H1 (cell line): ENCODE results near the gene HIPK3. TPM values are rescaled to one million over a fixed set of nuclear protein-coding genes. Genes with fewer than 3 reads are reported as not detected.

Experiments
- CTCF ChIA-PET: fragments of 300-600 bp; sonication (Branson Sonifier 250); formaldehyde crosslinking; loops from one replicate; lab custom pipeline; 2021; ENCODE audit not compliant: partially characterized antibody; lab: Charles Lee
- POLR2A ChIA-PET: fragments of 300-600 bp; sonication (Branson Sonifier 250); formaldehyde crosslinking; loops from one replicate; lab custom pipeline; 2021; ENCODE audit warnings: inconsistent platforms; ENCODE audit not compliant: partially characterized antibody; lab: Charles Lee
- DNase-seq, 2 experiments: peaks; one replicate each; pipeline versions ENCODE4 v3.0.0 to v3.0.0-alpha.2; 2010 to 2022; ENCODE audit warnings: low spot score in 2 of 2, low read depth in 1 of 2, mixed read lengths in 1 of 2
- FAIRE-seq: peaks from 2 replicates; lab custom pipeline; 2011; peaks lifted over from hg19 to GRCh38; lab: Jason Lieb, UNC
- H2AFZ ChIP-seq: 2 replicates; pipeline ENCODE4 v1.8.1; 2012; ENCODE audit warnings: low read length, inconsistent platforms
- H2AK5ac ChIP-seq: 2 replicates; pipeline ENCODE4 v1.6.1; 2013; ENCODE audit warnings: low read depth, low read length
- H2BK120ac ChIP-seq: replicated peaks from 2 replicates; pipeline ENCODE3; 2013; ENCODE audit warnings: low read depth, low read length, inconsistent platforms
- H2BK12ac ChIP-seq: 2 replicates; pipeline ENCODE4 v1.6.1; 2013; ENCODE audit warnings: low read depth, low read length
- H2BK15ac ChIP-seq: 2 replicates; pipeline ENCODE4 v1.6.1; 2013; ENCODE audit warnings: low read length
- H2BK20ac ChIP-seq: 2 replicates; pipeline ENCODE4 v1.6.1; 2013; ENCODE audit warnings: low read length
- H2BK5ac ChIP-seq: 2 replicates; pipeline ENCODE4 v1.6.1; 2013; ENCODE audit warnings: low read depth, low read length
- H3K14ac ChIP-seq: 2 replicates; pipeline ENCODE4 v1.6.1; 2013; ENCODE audit warnings: inconsistent platforms; ENCODE audit not compliant: insufficient read length
- H3K18ac ChIP-seq: 2 replicates; pipeline ENCODE4 v1.6.1; 2013; ENCODE audit warnings: low read length; ENCODE audit errors: extremely low read depth
- H3K23ac ChIP-seq: 2 replicates; pipeline ENCODE4 v1.6.1; 2013; ENCODE audit warnings: inconsistent platforms; ENCODE audit not compliant: insufficient read length
- H3K23me2 ChIP-seq: 2 replicates; pipeline ENCODE4 v1.6.1; 2013; ENCODE audit warnings: low read depth, low read length
- H3K27ac ChIP-seq: 2 replicates; pipeline ENCODE4 v1.6.1; 2011; ENCODE audit warnings: low read depth, low read length, inconsistent platforms
- H3K27me3 ChIP-seq, 4 experiments: replicated peaks in 1 of 4; 1 replicate in 1 of 4; 2 replicates in 3 of 4; pipeline versions ENCODE4 v1.6.1 to v1.8.1; 2011 to 2013; ENCODE audit warnings: low read length in 3 of 4, mild to moderate bottlenecking in 3 of 4, inconsistent platforms in 2 of 4, mixed read lengths in 2 of 4, moderate library complexity in 1 of 4; ENCODE audit not compliant: control insufficient read depth in 3 of 4, insufficient read depth in 3 of 4; ENCODE audit errors: extremely low read depth in 1 of 4
- H3K36me3 ChIP-seq, 4 experiments: 2 replicates each; pipeline versions ENCODE4 v1.6.1 to v1.8.1; 2011 to 2013; ENCODE audit warnings: mild to moderate bottlenecking in 4 of 4, low read length in 3 of 4, moderate library complexity in 2 of 4, control low read depth in 1 of 4, inconsistent platforms in 1 of 4; ENCODE audit not compliant: insufficient read depth in 4 of 4, control insufficient read depth in 2 of 4
- H3K4ac ChIP-seq: replicated peaks from 2 replicates; pipeline ENCODE3; 2013; ENCODE audit warnings: low read length, low read depth, mixed read lengths, inconsistent platforms; ENCODE audit not compliant: insufficient read length
- H3K4me1 ChIP-seq, 4 experiments: replicated peaks in 1 of 4; 1 replicate in 1 of 4; 2 replicates in 3 of 4; pipeline versions ENCODE4 v1.6.1 to v1.8.1; 2011 to 2013; ENCODE audit warnings: low read length in 3 of 4, inconsistent platforms in 2 of 4, mixed read lengths in 1 of 4; ENCODE audit not compliant: insufficient read depth in 4 of 4, control insufficient read depth in 3 of 4
- H3K4me2 ChIP-seq, 2 experiments: 2 replicates each; pipeline versions ENCODE4 v1.6.1 to v1.8.1; 2011 to 2013; ENCODE audit warnings: low read depth in 2 of 2, low read length in 2 of 2, control low read depth in 1 of 2, inconsistent platforms in 1 of 2, mild to moderate bottlenecking in 1 of 2; ENCODE audit not compliant: insufficient read depth in 1 of 2
- H3K4me3 ChIP-seq, 4 experiments: fragments of 200-600, 300-600 bp in 1 of 4; sonication (generic), shearing (Covaris generic), sonication (Bioruptor Twin) in 1 of 4; 2 replicates each; pipeline versions ENCODE4 v1.5.1 to v1.8.1; 2011 to 2016; ENCODE audit warnings: low read length in 4 of 4, low read depth in 3 of 4, control low read depth in 2 of 4, inconsistent platforms in 2 of 4, mild to moderate bottlenecking in 2 of 4, mixed read lengths in 1 of 4, moderate library complexity in 1 of 4; ENCODE audit not compliant: insufficient read depth in 2 of 4; ENCODE audit errors: extremely low read depth in 1 of 4
- H3K56ac ChIP-seq: replicated peaks from 2 replicates; pipeline ENCODE3; 2013; ENCODE audit warnings: low read depth, mild to moderate bottlenecking, mixed read lengths, low read length, inconsistent platforms; ENCODE audit not compliant: insufficient read length
- H3K79me1 ChIP-seq: 2 replicates; pipeline ENCODE4 v1.6.1; 2013; ENCODE audit warnings: low read depth, low read length, control low read depth
- H3K79me2 ChIP-seq, 2 experiments: 2 replicates each; pipeline versions ENCODE4 v1.6.1 to v1.8.1; 2012 to 2013; ENCODE audit warnings: low read length in 2 of 2, mild to moderate bottlenecking in 2 of 2, inconsistent platforms in 1 of 2; ENCODE audit not compliant: insufficient read depth in 2 of 2, control insufficient read depth in 1 of 2
- H3K9ac ChIP-seq, 4 experiments: replicated peaks in 1 of 4; 1 replicate in 1 of 4; 2 replicates in 3 of 4; pipeline versions ENCODE4 v1.6.1 to v1.8.1; 2011 to 2013; ENCODE audit warnings: low read depth in 3 of 4, low read length in 3 of 4, control low read depth in 2 of 4, mild to moderate bottlenecking in 2 of 4, moderate library complexity in 2 of 4, inconsistent platforms in 1 of 4; ENCODE audit errors: extremely low read depth in 1 of 4
- H3K9me3 ChIP-seq, 2 experiments: 2 replicates each; pipeline versions ENCODE4 v1.6.1 to v1.8.1; 2012 to 2013; ENCODE audit warnings: mild to moderate bottlenecking in 2 of 2, moderate library complexity in 2 of 2, control low read depth in 1 of 2, inconsistent platforms in 1 of 2, low read depth in 1 of 2, low read length in 1 of 2, mixed read lengths in 1 of 2; ENCODE audit not compliant: insufficient read depth in 2 of 2
- H4K20me1 ChIP-seq, 2 experiments: replicated peaks in 1 of 2; 2 replicates each; pipeline versions ENCODE3 to v1.8.1; 2011 to 2013; ENCODE audit warnings: inconsistent platforms in 2 of 2, low read length in 2 of 2, mild to moderate bottlenecking in 1 of 2; ENCODE audit not compliant: insufficient read depth in 2 of 2, control insufficient read depth in 1 of 2
- H4K5ac ChIP-seq: 2 replicates; pipeline ENCODE4 v1.6.1; 2013; ENCODE audit warnings: low read length, low read depth, mixed read lengths, inconsistent platforms; ENCODE audit not compliant: insufficient read length
- H4K8ac ChIP-seq: 2 replicates; pipeline ENCODE4 v1.8.0; 2013; ENCODE audit warnings: mild to moderate bottlenecking, moderate library complexity, low read length, inconsistent platforms; ENCODE audit not compliant: insufficient read depth; ENCODE audit errors: extremely low read depth
- H4K91ac ChIP-seq: replicated peaks from 2 replicates; pipeline ENCODE3; 2013; ENCODE audit warnings: low read length, mixed read lengths, inconsistent platforms; ENCODE audit not compliant: insufficient read length
- CREB1 ChIP-seq: IDR thresholded peaks from 2 replicates; pipeline ENCODE4 v1.6.1; 2012; ENCODE audit warnings: inconsistent platforms
- GTF2F1 ChIP-seq: IDR thresholded peaks from 2 replicates; pipeline ENCODE4 v1.6.1; 2012; ENCODE audit warnings: low read depth, low read length, improper control_type of control experiment, borderline replicate concordance
- PHF8 ChIP-seq: fragments of 200-600 bp; sonication (generic); conservative IDR thresholded peaks from 2 replicates; pipeline ENCODE4 v1.7.1; 2012; ENCODE audit warnings: low read depth, mild to moderate bottlenecking, inconsistent platforms, low read length, moderate library complexity
- RFX5 ChIP-seq: IDR thresholded peaks from 2 replicates; pipeline ENCODE4 v1.6.1; 2011; ENCODE audit warnings: low read depth, low read length, improper control_type of control experiment, borderline replicate concordance
- RXRA ChIP-seq: IDR thresholded peaks from 2 replicates; pipeline ENCODE4 v1.6.1; 2011; ENCODE audit warnings: low read depth, mild to moderate bottlenecking, low read length, moderate library complexity; ENCODE audit not compliant: insufficient read depth
- SP1 ChIP-seq: IDR thresholded peaks from 2 replicates; pipeline ENCODE4 v1.6.1; 2011; ENCODE audit warnings: low read depth, low read length
- USF2 ChIP-seq: IDR thresholded peaks from 2 replicates; pipeline ENCODE4 v1.6.1; 2011; ENCODE audit warnings: low read length, improper control_type of control experiment
- WGBS, 2 experiments: shearing (Covaris generic) in 1 of 2; methylation state at CpG; one replicate each; pipeline versions ENCODE4 v1.1.6 to v1.1.7; 2013 to 2015; ENCODE audit warnings: low lambda C conversion rate in 2 of 2, mixed read lengths in 2 of 2, inconsistent platforms in 1 of 2, low coverage in 1 of 2, missing lambda C conversion rate in 1 of 2; ENCODE audit not compliant: insufficient replicate concordance in 2 of 2, insufficient coverage in 1 of 2, insufficient read length in 1 of 2; ENCODE audit errors: extremely low coverage in 1 of 2, missing lambda C conversion rate in 1 of 2; 5-methylcytosine and 5-hydroxymethylcytosine counted together
- polyA plus RNA-seq, 7 experiments: library from polyadenylated mRNA; depleted of rRNA in 3 of 7; stranded (reverse) in 5 of 7; unstranded in 2 of 7; fragments of >200 nt in 5 of 7; fragments of 200-250 nt in 2 of 7; gene quantifications; 1 replicate in 5 of 7; 2 replicates in 1 of 7; 4 replicates in 1 of 7; pipeline versions ENCODE4 v1.2.1 to v1.2.3, GENCODE V29; 2011 to 2013; ENCODE audit warnings: missing spikeins in 2 of 7, mixed read lengths in 2 of 7
- total RNA-seq: library from RNA; stranded (reverse); fragmentation: NEBNext Ultra II Directional; extraction: Animal tissue kit (Norgen Biotek cat#: 25700); gene quantifications from 2 replicates; pipeline ENCODE4 v1.2.1, GENCODE V29; 2021

HIPK3 gene
- total and polyA plus RNA-seq, 2 of the 8 experiments (the other 6 are each of a cell fraction or from before 2014, with no cell fraction given) = 5.0 to 22.3 TPM

- Histone ChIP-seq H3K23ac (no peak overlapping the region), H3K56ac (no peak overlapping the region), H3K14ac (no peak overlapping the region), H2BK12ac (no peak overlapping the region), H2BK120ac (peak overlapping the region; percentile 61), H3K79me2 (no peaks in the 10 kb centered on the region), H3K79me1 (no peaks in the 10 kb centered on the region), H3K23me2 (peaks cover 3% of the 10 kb centered on the region; the same call in 1 of the 2 replicates), H3K4me1 (peaks cover 0 to 10% (median 4%) of the 10 kb centered on the region in 4 experiments; a peak in 4 of 7 replicates), H4K91ac (no peak overlapping the region), H3K27me3 (peaks cover 4 to 39% (median 27%) of the 10 kb centered on the region in 4 experiments), H2BK20ac (no peak overlapping the region), H4K20me1 (no peaks in the 10 kb centered on the region), H2BK5ac (no peak overlapping the region), H3K4me3 (peak overlapping the region; percentile 44 to 79 (median 58); a peak in 7 of 8 replicates), H4K8ac (peak overlapping the region; percentile 45; the same call in 1 of the 2 replicates), H4K5ac (no peak overlapping the region), H2BK15ac (no peak overlapping the region; the same call in 1 of the 2 replicates), H3K4me2 (peak overlapping the region; percentile 73 to 84), H3K9me3 (no peaks in the 10 kb centered on the region), H3K9ac (peak overlapping the region in 1 of 4 experiments; percentile 14; a peak in 1 of 7 replicates), H3K18ac (no peak overlapping the region), H3K36me3 (no peaks in the 10 kb centered on the region), H3K27ac (no peak overlapping the region), H2AK5ac (no peak overlapping the region), H3K4ac (no peak overlapping the region), H2AFZ (peak overlapping the region; percentile 89)
- no peak for TF ChIP-seq SP1
- no peak for TF ChIP-seq PHF8
- TF ChIP-seq RFX5 = no peak
- no peak for TF ChIP-seq USF2
- no peak for TF ChIP-seq CREB1
- TF ChIP-seq GTF2F1 = no peak
- TF ChIP-seq RXRA = no peak
- no peak for DNase-seq
- FAIRE-seq = no peak
- ChIA-PET CTCF (interaction anchor here (0.8 to 1.7 kb wide), 7 partner anchors 9 to 454 kb away, joined by 3 to 8 read pairs (median 4); no protein-coding TSS in a partner anchor), POLR2A (interaction anchor here (0.6 kb wide), 1 partner anchor 328 kb away, joined by 3 read pairs; no protein-coding TSS in a partner anchor)
- 77% methylated on average over 11 of the region's 11 CpGs; no CpG with 5 or more reads in 1 of the 2 experiments for WGBS, 2 experiments
Observed at GRCh38 chr11:33375236-33375635, 118.1 kb downstream of the HIPK3 start.
